GM19395 (cell line): Measurements from ENCODE around the gene OAT.
"Not testable (repeated sequence)": the region's sequence is repeated elsewhere in the genome, so short reads cannot be mapped to it uniquely, and the experiment has no call there.

Experiments used
- ATAC-seq: cut with Tn5 transposase; IDR thresholded peaks from one replicate; pipeline ENCODE4 v1.9.1; 2021; ENCODE audit warnings: mild to moderate bottlenecking, moderate library complexity; ENCODE audit not compliant: unreplicated experiment

Gene OAT

GRCh38 chr10:124379609-124380193 lies 39.0 kb downstream of the OAT start:
- ATAC-seq: no peak

- ATAC-seq: no peak
Measured at GRCh38 chr10:124378881-124379471, 39.7 kb downstream of the OAT start.

GRCh38 chr10:124378271-124378670 lies 40.5 kb downstream of the OAT start:
- no peak for ATAC-seq

- ATAC-seq: no peak
Measured at GRCh38 chr10:124377101-124377500, 41.6 kb downstream of the OAT start.

GRCh38 chr10:124376411-124376810 lies 42.3 kb downstream of the OAT start:
- no peak for ATAC-seq

- no peak for ATAC-seq
Measured at GRCh38 chr10:124375691-124376090, 43.0 kb downstream of the OAT start.

- ATAC-seq: no peak
Measured at GRCh38 chr10:124375353-124375614, 43.4 kb downstream of the OAT start.

- no peak for ATAC-seq
Measured at GRCh38 chr10:124374535-124375352, 44.0 kb downstream of the OAT start.

- ATAC-seq: no peak
Measured at GRCh38 chr10:124372899-124373298, 45.8 kb downstream of the OAT start.

GRCh38 chr10:124370426-124370825 lies 48.3 kb downstream of the OAT start:
- no peak for ATAC-seq

- ATAC-seq: no peak
Measured at GRCh38 chr10:124369986-124370385, 48.7 kb downstream of the OAT start.

- ATAC-seq: not testable (repeated sequence)
Measured at GRCh38 chr10:124369533-124369932, 49.2 kb downstream of the OAT start.

- no peak for ATAC-seq
Measured at GRCh38 chr10:124369066-124369465, 49.7 kb downstream of the OAT start.

GRCh38 chr10:124367936-124368335 lies 50.8 kb downstream of the OAT start:
- no peak for ATAC-seq

- no peak for ATAC-seq
Measured at GRCh38 chr10:124367414-124367813, 51.3 kb downstream of the OAT start.

GRCh38 chr10:124366825-124367224 lies 51.9 kb downstream of the OAT start:
- ATAC-seq: no peak

GRCh38 chr10:124366343-124366742 lies 52.4 kb downstream of the OAT start:
- ATAC-seq: no peak

- ATAC-seq: no peak
Measured at GRCh38 chr10:124364674-124365073, 54.0 kb downstream of the OAT start.

GRCh38 chr10:124362568-124362967 lies 56.2 kb downstream of the OAT start:
- ATAC-seq: no peak

GRCh38 chr10:124359336-124359832 lies 59.3 kb downstream of the OAT start:
- no peak for ATAC-seq

- no peak for ATAC-seq
Measured at GRCh38 chr10:124357561-124357885, 61.2 kb downstream of the OAT start.
